NCI-H2081 treated with DMSO at 0.1 percent for 48 hours (cell line): Measurements from ENCODE around the gene PPARD.

Experiments
- DNase-seq: peaks from one replicate; lab custom pipeline; 2025; lab: John Stamatoyannopoulos, UW

PPARD gene

GRCh38 chr6:35469751-35470662 is 127.6 kb downstream of the PPARD start:
- no peak for DNase-seq

DNA sequence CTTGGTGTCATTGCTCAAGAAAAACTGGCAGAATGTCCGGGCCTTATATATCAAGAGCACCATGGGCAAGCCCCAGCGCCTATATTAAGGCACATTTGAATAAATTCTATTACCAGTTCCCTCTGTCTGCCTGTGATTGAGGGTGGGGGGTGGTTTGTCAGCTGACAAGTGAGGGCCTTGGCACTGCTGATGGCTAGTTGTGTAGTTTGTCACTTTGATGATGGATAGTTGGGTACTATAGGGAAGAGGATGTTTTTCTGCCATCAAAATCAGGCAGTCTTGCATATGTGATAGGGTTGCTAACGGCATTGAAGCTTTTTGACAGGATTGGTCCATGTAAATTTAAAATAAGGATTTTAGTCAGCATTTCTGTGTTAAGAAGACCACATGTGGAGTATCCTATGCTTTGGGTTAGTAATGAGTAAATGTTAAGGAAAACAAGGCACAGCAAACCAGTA is 128.3 kb downstream of the PPARD start:
- no peak for DNase-seq

- DNase-seq, result no peak
Observed at GRCh38 chr6:35471836-35472345, 129.5 kb downstream of the PPARD start.

GRCh38 chr6:35473075-35473849 is 130.9 kb downstream of the PPARD start:
- no peak for DNase-seq

DNA sequence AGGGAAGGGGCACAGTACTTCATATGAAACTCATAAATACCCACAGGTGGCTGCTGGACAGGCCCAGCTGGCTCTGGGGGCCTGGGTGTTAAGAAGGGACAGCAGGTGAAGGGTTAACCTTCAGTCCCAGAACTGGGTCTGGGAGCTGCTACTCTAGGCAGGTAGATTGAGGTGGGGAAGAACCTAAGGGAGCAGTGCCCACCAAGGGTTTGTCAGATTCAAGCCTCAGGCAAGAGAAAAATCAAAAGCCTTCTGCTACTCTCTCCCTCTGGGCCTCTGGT is 131.4 kb downstream of the PPARD start:
- DNase-seq, result no peak

DNA sequence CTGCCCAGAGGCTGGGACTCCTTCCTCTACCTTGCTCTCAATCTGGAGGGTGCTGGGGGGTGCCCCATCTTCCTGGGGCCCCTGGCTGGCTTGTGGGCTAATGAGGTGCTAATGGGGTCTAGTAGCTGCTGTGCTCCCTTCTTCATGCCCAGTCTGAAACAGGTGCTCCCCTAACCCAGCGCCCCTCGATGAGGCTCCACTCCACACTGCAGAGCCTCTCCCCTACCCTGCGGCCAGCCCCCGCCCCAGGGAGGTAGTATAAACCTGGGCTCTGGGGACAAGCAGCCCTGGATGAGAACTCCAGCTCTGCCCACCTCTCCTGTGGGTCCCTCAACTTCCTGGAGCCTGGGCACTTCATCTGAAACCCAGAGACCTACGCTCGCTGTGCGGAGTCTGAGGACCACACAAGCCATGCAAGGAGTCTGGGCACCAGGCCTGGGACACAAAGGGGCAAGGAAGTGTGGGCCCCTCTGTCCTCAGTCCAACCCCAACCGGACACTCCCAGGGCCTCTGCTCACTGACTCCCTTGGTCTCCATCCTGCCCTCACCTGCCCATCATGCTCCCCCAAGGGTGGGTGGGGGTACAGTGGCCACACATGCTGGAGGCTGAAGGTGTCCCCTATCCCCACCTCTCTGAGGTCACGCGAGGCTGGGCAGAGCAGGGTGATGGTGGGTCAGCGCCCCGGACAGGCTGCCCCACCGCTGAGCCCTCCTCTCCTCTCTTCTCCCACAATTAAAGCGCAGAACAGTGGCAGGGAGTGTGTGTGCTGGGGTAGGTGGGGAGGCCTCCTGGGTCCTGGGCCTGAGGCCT is 132.0 kb downstream of the PPARD start:
- DNase-seq, result no peak

GRCh38 chr6:35474942-35475570 is 132.7 kb downstream of the PPARD start:
- no peak for DNase-seq

GRCh38 chr6:35475573-35475972 is 133.2 kb downstream of the PPARD start:
- no peak for DNase-seq

GRCh38 chr6:35476004-35476403 is 133.6 kb downstream of the PPARD start:
- DNase-seq, result no peak

- DNase-seq, result no peak
Observed at GRCh38 chr6:35477028-35477427, 134.7 kb downstream of the PPARD start.
